Measurements from ENCODE around the gene CELF4.

Gene CELF4

DNA sequence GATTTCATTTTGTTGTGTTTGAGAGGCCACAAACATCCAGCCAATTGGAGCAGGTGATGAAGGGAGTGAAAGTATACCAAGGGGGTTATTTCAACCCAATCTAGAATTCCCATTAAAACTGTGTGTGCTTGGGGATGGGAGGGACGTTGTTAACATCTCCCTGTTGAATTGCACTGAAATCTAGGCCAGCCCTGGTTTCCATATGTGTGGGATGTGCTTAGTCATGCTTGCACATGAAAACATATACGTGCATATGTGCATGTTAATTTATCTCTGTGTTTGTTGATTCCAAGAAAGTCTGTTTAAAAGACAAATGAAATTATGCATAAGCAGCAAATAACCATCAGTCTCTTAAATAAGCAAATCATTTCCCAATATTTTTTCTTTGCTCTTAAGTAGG is 5.6 kb downstream of the CELF4 start:
- Histone ChIP-seq H3K27ac (ENCODE audit: low read depth, low read length) (no peak overlapping the region), H3K27me3 (ENCODE audit: low read length) (no peaks in the 10 kb centered on the region)
- TF ChIP-seq, protein P1, sequence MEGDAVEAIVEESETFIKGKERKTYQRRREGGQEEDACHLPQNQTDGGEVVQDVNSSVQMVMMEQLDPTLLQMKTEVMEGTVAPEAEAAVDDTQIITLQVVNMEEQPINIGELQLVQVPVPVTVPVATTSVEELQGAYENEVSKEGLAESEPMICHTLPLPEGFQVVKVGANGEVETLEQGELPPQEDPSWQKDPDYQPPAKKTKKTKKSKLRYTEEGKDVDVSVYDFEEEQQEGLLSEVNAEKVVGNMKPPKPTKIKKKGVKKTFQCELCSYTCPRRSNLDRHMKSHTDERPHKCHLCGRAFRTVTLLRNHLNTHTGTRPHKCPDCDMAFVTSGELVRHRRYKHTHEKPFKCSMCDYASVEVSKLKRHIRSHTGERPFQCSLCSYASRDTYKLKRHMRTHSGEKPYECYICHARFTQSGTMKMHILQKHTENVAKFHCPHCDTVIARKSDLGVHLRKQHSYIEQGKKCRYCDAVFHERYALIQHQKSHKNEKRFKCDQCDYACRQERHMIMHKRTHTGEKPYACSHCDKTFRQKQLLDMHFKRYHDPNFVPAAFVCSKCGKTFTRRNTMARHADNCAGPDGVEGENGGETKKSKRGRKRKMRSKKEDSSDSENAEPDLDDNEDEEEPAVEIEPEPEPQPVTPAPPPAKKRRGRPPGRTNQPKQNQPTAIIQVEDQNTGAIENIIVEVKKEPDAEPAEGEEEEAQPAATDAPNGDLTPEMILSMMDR (IDR thresholded peaks at IDR 0.05; ENCODE audit: insufficient read depth, low read length, poor library complexity, severe bottlenecking), result no peak
- TF ChIP-seq EZH2phosphoT487 (conservative IDR thresholded peaks at IDR 0.05; ENCODE audit: low read length), result no peak

DNA sequence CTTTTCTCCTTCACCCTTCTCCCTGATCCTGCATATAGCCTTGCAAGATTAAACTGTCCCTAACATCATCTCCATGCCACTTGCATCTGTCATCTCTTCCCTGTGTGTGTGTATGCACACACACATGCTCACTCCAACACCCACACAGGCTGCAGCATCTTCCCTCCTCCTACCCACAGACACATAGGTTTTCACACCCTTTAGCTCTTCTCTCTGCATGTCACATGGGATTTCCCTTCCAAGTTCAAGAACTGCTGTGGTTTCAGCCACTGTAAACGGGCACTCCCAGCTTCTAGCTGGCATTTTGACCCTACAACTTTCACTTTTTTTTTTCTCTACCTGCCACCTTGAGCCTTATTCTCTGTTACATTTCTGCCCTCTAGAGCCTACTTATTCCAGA is 6.4 kb downstream of the CELF4 start:
- no peaks in the 10 kb centered on the region for H4K20me1 ChIP-seq (ENCODE audit: low read depth, low read length)
- H2AFZ ChIP-seq (ENCODE audit: low read depth, low read length, severe bottlenecking), result no peak overlapping the region
- no peak for TF ChIP-seq EZH2phosphoT487 (conservative IDR thresholded peaks at IDR 0.05; ENCODE audit: low read length)
- TF ChIP-seq, protein P1 (IDR thresholded peaks at IDR 0.05; ENCODE audit: insufficient read depth, low read length, poor library complexity, severe bottlenecking), result no peak
- H3K9me2 ChIP-seq (replicated peaks; ENCODE audit: insufficient read depth, low read length), result no peaks in the 10 kb centered on the region
- H3K36me3 ChIP-seq (ENCODE audit: low read length), result no peaks in the 10 kb centered on the region
- no peak overlapping the region for H3K4me3 ChIP-seq (ENCODE audit: insufficient read depth, low read length, poor library complexity, severe bottlenecking)
- no peak overlapping the region for H3K9ac ChIP-seq (ENCODE audit: low read length)
- H3K4me2 ChIP-seq (ENCODE audit: low read depth, low read length, poor library complexity, severe bottlenecking), result no peak overlapping the region
- no peak overlapping the region for H3K27ac ChIP-seq (ENCODE audit: low read depth, low read length)
- no peaks in the 10 kb centered on the region for H3K79me2 ChIP-seq (ENCODE audit: insufficient read depth, low read length)
- no peaks in the 10 kb centered on the region for H3K9me3 ChIP-seq (ENCODE audit: insufficient read depth, low read length)
- no peaks in the 10 kb centered on the region for H3F3A ChIP-seq (ENCODE audit: insufficient read depth)
- H3K27me3 ChIP-seq (ENCODE audit: low read length), result no peaks in the 10 kb centered on the region

More for the DNA sequence above, 5.6 kb downstream of the CELF4 start:
- Histone ChIP-seq H4K20me1 (ENCODE audit: low read depth, low read length) (no peaks in the 10 kb centered on the region), H2AFZ (ENCODE audit: low read depth, low read length, severe bottlenecking) (no peak overlapping the region), H3K4me3 (ENCODE audit: insufficient read depth, low read length, poor library complexity, severe bottlenecking) (no peak overlapping the region), H3K79me2 (ENCODE audit: insufficient read depth, low read length) (no peaks in the 10 kb centered on the region), H3K9ac (ENCODE audit: low read length) (no peak overlapping the region), H3K4me2 (ENCODE audit: low read depth, low read length, poor library complexity, severe bottlenecking) (no peak overlapping the region), H3K36me3 (ENCODE audit: low read length) (no peaks in the 10 kb centered on the region), H3K9me3 (ENCODE audit: insufficient read depth, low read length) (no peaks in the 10 kb centered on the region), H3F3A (ENCODE audit: insufficient read depth) (no peaks in the 10 kb centered on the region), H3K9me2 (replicated peaks; ENCODE audit: insufficient read depth, low read length) (no peaks in the 10 kb centered on the region)

DNA sequence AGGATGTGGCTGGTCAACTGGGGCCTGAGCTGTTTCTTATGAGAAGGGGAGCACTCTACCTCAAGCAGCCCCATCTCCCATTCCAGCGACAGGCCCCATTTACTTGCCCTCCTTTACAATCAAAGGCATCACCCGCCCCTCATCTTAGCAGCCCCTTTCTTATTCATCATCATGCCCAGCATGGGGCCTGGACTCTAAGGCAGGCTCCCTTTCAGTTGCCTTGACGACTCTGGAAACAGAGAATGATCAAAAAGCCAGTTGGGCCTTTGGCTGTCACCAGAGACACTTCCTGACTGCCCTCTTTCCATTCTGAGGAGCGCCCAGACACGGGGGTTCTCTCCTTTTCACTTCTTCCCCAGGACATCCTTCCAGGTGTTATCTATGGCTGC is 11.2 kb downstream of the CELF4 start:
- H3K4me2 ChIP-seq (ENCODE audit: low read depth, low read length, poor library complexity, severe bottlenecking), result no peak overlapping the region
- no peak overlapping the region for H3K4me3 ChIP-seq (ENCODE audit: insufficient read depth, low read length, poor library complexity, severe bottlenecking)
- H3K9me3 ChIP-seq (ENCODE audit: insufficient read depth, low read length), result no peaks in the 10 kb centered on the region
- no peaks in the 10 kb centered on the region for H3K36me3 ChIP-seq (ENCODE audit: low read length)
- no peak overlapping the region for H2AFZ ChIP-seq (ENCODE audit: low read depth, low read length, severe bottlenecking)
- H3K79me2 ChIP-seq (ENCODE audit: insufficient read depth, low read length), result no peaks in the 10 kb centered on the region
- H3K9ac ChIP-seq (ENCODE audit: low read length), result no peak overlapping the region
- no peaks in the 10 kb centered on the region for H3F3A ChIP-seq (ENCODE audit: insufficient read depth)
- no peak overlapping the region for H3K27ac ChIP-seq (ENCODE audit: low read depth, low read length)
- TF ChIP-seq EZH2phosphoT487 (conservative IDR thresholded peaks at IDR 0.05; ENCODE audit: low read length), result no peak
- TF ChIP-seq, protein P1 (IDR thresholded peaks at IDR 0.05; ENCODE audit: insufficient read depth, low read length, poor library complexity, severe bottlenecking), result no peak
- no peaks in the 10 kb centered on the region for H4K20me1 ChIP-seq (ENCODE audit: low read depth, low read length)
- H3K9me2 ChIP-seq (replicated peaks; ENCODE audit: insufficient read depth, low read length), result no peaks in the 10 kb centered on the region
- H3K27me3 ChIP-seq (ENCODE audit: low read length), result no peaks in the 10 kb centered on the region
